Muscle layer of duodenum (tissue), 2 donors: ENCODE measurements around the gene AMBRA1.
A peak's percentile ranks its signal among the peaks of the same experiment; 100 is the strongest.

Source experiments
- H3K27ac ChIP-seq: one replicate; pipeline ENCODE4 v1.7.0; 2013; ENCODE audit warnings: mild to moderate bottlenecking, low read length
- H3K27me3 ChIP-seq: one replicate; pipeline ENCODE4 v1.7.0; 2013; ENCODE audit warnings: low read depth, mild to moderate bottlenecking, control low read depth, low read length
- H3K36me3 ChIP-seq, 2 donors: one replicate each; pipeline ENCODE4 v1.7.0; 2013; ENCODE audit warnings: low read length in 2 of 2, control low read depth in 1 of 2, mild to moderate bottlenecking in 1 of 2; ENCODE audit not compliant: insufficient read depth in 2 of 2, control insufficient read depth in 1 of 2
- H3K4me1 ChIP-seq, 2 donors: one replicate each; pipeline ENCODE4 v1.7.0; 2013; ENCODE audit warnings: low read length in 2 of 2, mild to moderate bottlenecking in 2 of 2, control low read depth in 1 of 2, moderate library complexity in 1 of 2; ENCODE audit not compliant: insufficient read depth in 2 of 2, control insufficient read depth in 1 of 2
- H3K4me3 ChIP-seq, 2 donors: one replicate each; pipeline ENCODE4 v1.7.0; 2013; ENCODE audit warnings: low read length in 2 of 2, low read depth in 1 of 2, mild to moderate bottlenecking in 1 of 2
- H3K9me3 ChIP-seq, 2 donors: one replicate each; pipeline ENCODE4 v1.7.0; 2013; ENCODE audit warnings: low read length in 2 of 2, control low read depth in 1 of 2, mild to moderate bottlenecking in 1 of 2; ENCODE audit not compliant: control insufficient read depth in 1 of 2
- donor health status: healthy.

Gene AMBRA1

GRCh38 chr11:46364056-46364455 is 229.8 kb downstream of the AMBRA1 start:
- H3K4me3 ChIP-seq: no peak overlapping the region
- H3K27me3 ChIP-seq: no peaks in the 10 kb centered on the region
- peaks cover 12 to 44% of the 10 kb centered on the region in 2 donors for H3K4me1 ChIP-seq
- peaks cover 5 to 9% of the 10 kb centered on the region in 2 donors for H3K36me3 ChIP-seq
- H3K27ac ChIP-seq: no peak overlapping the region
- no peaks in the 10 kb centered on the region for H3K9me3 ChIP-seq

GRCh38 chr11:46363455-46364005 is 230.3 kb downstream of the AMBRA1 start:
- Histone ChIP-seq H3K27me3 (no peaks in the 10 kb centered on the region), H3K9me3 (no peaks in the 10 kb centered on the region), H3K27ac (peak overlapping the region; percentile 51), H3K4me3 (peak overlapping the region in 1 of 2 donors; percentile 60), H3K4me1 (peaks cover 12 to 44% of the 10 kb centered on the region in 2 donors), H3K36me3 (peaks cover 5 to 7% of the 10 kb centered on the region in 2 donors)

- Histone ChIP-seq H3K4me3 (peak overlapping the region in 1 of 2 donors; percentile 60), H3K9me3 (no peaks in the 10 kb centered on the region), H3K27ac (peak overlapping the region; percentile 51), H3K4me1 (peaks cover 12 to 44% of the 10 kb centered on the region in 2 donors), H3K27me3 (no peaks in the 10 kb centered on the region), H3K36me3 (peaks cover 1 to 2% of the 10 kb centered on the region in 2 donors)
Measured at GRCh38 chr11:46363031-46363407, 230.8 kb downstream of the AMBRA1 start.

GRCh38 chr11:46362156-46363030 is 231.4 kb downstream of the AMBRA1 start:
- Histone ChIP-seq H3K27ac (peak overlapping the region; percentile 51), H3K4me1 (peaks cover 12 to 44% of the 10 kb centered on the region in 2 donors), H3K27me3 (no peaks in the 10 kb centered on the region), H3K36me3 (no peaks in the 10 kb centered on the region), H3K9me3 (no peaks in the 10 kb centered on the region), H3K4me3 (peak overlapping the region; percentile 27 to 60)

- H3K36me3 ChIP-seq: no peaks in the 10 kb centered on the region
- peaks cover 13 to 37% of the 10 kb centered on the region in 2 donors for H3K4me1 ChIP-seq
- H3K4me3 ChIP-seq: peak overlapping the region; percentile 27 to 60
- H3K9me3 ChIP-seq: no peaks in the 10 kb centered on the region
- peak overlapping the region; percentile 66 for H3K27ac ChIP-seq
- no peaks in the 10 kb centered on the region for H3K27me3 ChIP-seq
Measured at GRCh38 chr11:46361283-46362155, 232.3 kb downstream of the AMBRA1 start.

- peaks cover 17 to 37% of the 10 kb centered on the region in 2 donors for H3K4me1 ChIP-seq
- H3K4me3 ChIP-seq: peak overlapping the region; percentile 27 to 60
- H3K9me3 ChIP-seq: no peaks in the 10 kb centered on the region
- no peaks in the 10 kb centered on the region for H3K27me3 ChIP-seq
- H3K27ac ChIP-seq: peak overlapping the region; percentile 66
- H3K36me3 ChIP-seq: no peaks in the 10 kb centered on the region
Measured at GRCh38 chr11:46360878-46361277, 232.9 kb downstream of the AMBRA1 start.

- Histone ChIP-seq H3K4me1 (peaks cover 17 to 33% of the 10 kb centered on the region in 2 donors), H3K27me3 (no peaks in the 10 kb centered on the region), H3K36me3 (no peaks in the 10 kb centered on the region), H3K4me3 (no peak overlapping the region), H3K27ac (no peak overlapping the region), H3K9me3 (no peaks in the 10 kb centered on the region)
Measured at GRCh38 chr11:46359953-46360352, 233.9 kb downstream of the AMBRA1 start.

GRCh38 chr11:46357483-46357936 is 236.3 kb downstream of the AMBRA1 start:
- Histone ChIP-seq H3K36me3 (no peaks in the 10 kb centered on the region), H3K4me3 (no peak overlapping the region), H3K27me3 (no peaks in the 10 kb centered on the region), H3K4me1 (peaks cover 13 to 39% of the 10 kb centered on the region in 2 donors), H3K27ac (no peak overlapping the region), H3K9me3 (no peaks in the 10 kb centered on the region)

- Histone ChIP-seq H3K4me3 (no peak overlapping the region), H3K27ac (no peak overlapping the region), H3K27me3 (no peaks in the 10 kb centered on the region), H3K36me3 (no peaks in the 10 kb centered on the region), H3K9me3 (no peaks in the 10 kb centered on the region), H3K4me1 (peaks cover 12 to 38% of the 10 kb centered on the region in 2 donors)
Measured at GRCh38 chr11:46356924-46357482, 236.8 kb downstream of the AMBRA1 start.

- Histone ChIP-seq H3K4me3 (no peak overlapping the region), H3K9me3 (no peaks in the 10 kb centered on the region), H3K27ac (peak overlapping the region; percentile 47), H3K27me3 (no peaks in the 10 kb centered on the region), H3K4me1 (peaks cover 8 to 36% of the 10 kb centered on the region in 2 donors), H3K36me3 (no peaks in the 10 kb centered on the region)
Measured at GRCh38 chr11:46353698-46354097, 240.1 kb downstream of the AMBRA1 start.
